ENCODE measurements around the gene FDPS.

GRCh38 chr1:155300024-155300423 is 8.6 kb upstream of the FDPS start:
- TF ChIP-seq CTCF (IDR thresholded peaks at IDR 0.05) (no peak), POLR2A (IDR thresholded peaks at IDR 0.05) (no peak), EP300 (IDR thresholded peaks at IDR 0.05) (no peak)
